ENCODE results near the gene LMF1. TPM values are rescaled to one million over a fixed set of nuclear protein-coding genes. Genes with fewer than 3 reads are reported as not detected.

LMF1 gene
- total and polyA plus RNA-seq, 8 donors: 7.6 to 121 (median 15.8) TPM

- no peak for DNase-seq
- TF ChIP-seq CTCF (IDR thresholded peaks at IDR 0.05): no peak
- TF ChIP-seq EP300 (IDR thresholded peaks at IDR 0.05): no peak
- TF ChIP-seq POLR2A (IDR thresholded peaks at IDR 0.05): no peak
- no peak for TF ChIP-seq POLR2AphosphoS5 (IDR thresholded peaks at IDR 0.05)
- no peaks in the 10 kb centered on the region for H3K27me3 ChIP-seq
- H3K27ac ChIP-seq: no peak overlapping the region
- H3K9me3 ChIP-seq: peaks cover 0 to 3% (median 1%) of the 10 kb centered on the region in 4 donors
- intact Hi-C loops (cut with DNase I; ENCODE audit: low total_unique reads): no loop called here
- H3K4me1 ChIP-seq: no peaks in the 10 kb centered on the region
- H3K4me3 ChIP-seq: no peak overlapping the region
- 80 to 93% (median 84%) methylated on average over 7 to 44 of the region's 44 CpGs for WGBS, 5 donors
- H3K36me3 ChIP-seq: peaks cover 0 to 78% (median 44%) of the 10 kb centered on the region in 4 donors
These were observed 92.6 kb downstream of the LMF1 start for GRCh38 chr16:878072-878784.

- TF ChIP-seq EP300 (IDR thresholded peaks at IDR 0.05) (no peak), CTCF (IDR thresholded peaks at IDR 0.05) (no peak), POLR2AphosphoS5 (IDR thresholded peaks at IDR 0.05) (no peak), POLR2A (IDR thresholded peaks at IDR 0.05) (no peak)
- 83 to 91% (median 88%) methylated on average over 31 of the region's 31 CpGs for WGBS, 5 donors
- no peak for DNase-seq
- Histone ChIP-seq H3K9me3 (no peaks in the 10 kb centered on the region), H3K4me3 (no peak overlapping the region), H3K4me1 (no peaks in the 10 kb centered on the region), H3K36me3 (peaks cover 0 to 78% (median 51%) of the 10 kb centered on the region in 4 donors), H3K27me3 (no peaks in the 10 kb centered on the region), H3K27ac (no peak overlapping the region)
- intact Hi-C loops (cut with DNase I; ENCODE audit: low total_unique reads): no loop called here
These were observed 93.3 kb downstream of the LMF1 start for GRCh38 chr16:877242-878071.

- intact Hi-C loops (cut with DNase I; ENCODE audit: low total_unique reads): no loop called here
- Histone ChIP-seq H3K27me3 (no peaks in the 10 kb centered on the region), H3K36me3 (peaks cover 0 to 82% (median 57%) of the 10 kb centered on the region in 4 donors), H3K9me3 (no peaks in the 10 kb centered on the region), H3K4me3 (no peak overlapping the region), H3K4me1 (no peaks in the 10 kb centered on the region), H3K27ac (no peak overlapping the region)
- TF ChIP-seq CTCF (IDR thresholded peaks at IDR 0.05) (no peak), POLR2AphosphoS5 (IDR thresholded peaks at IDR 0.05) (no peak), EP300 (IDR thresholded peaks at IDR 0.05) (no peak), POLR2A (IDR thresholded peaks at IDR 0.05) (no peak)
- WGBS, 5 donors: 87 to 92% (median 91%) methylated on average over 25 of the region's 25 CpGs
- DNase-seq: no peak
These were observed 94.1 kb downstream of the LMF1 start for GRCh38 chr16:876523-877241.

- no peak overlapping the region for H3K4me3 ChIP-seq
- H3K4me1 ChIP-seq: no peaks in the 10 kb centered on the region
- H3K36me3 ChIP-seq: peaks cover 0 to 82% (median 64%) of the 10 kb centered on the region in 4 donors
- no peaks in the 10 kb centered on the region for H3K9me3 ChIP-seq
- 88 to 97% (median 92%) methylated on average over 19 to 22 of the region's 22 CpGs for WGBS, 5 donors
- no peak overlapping the region for H3K27ac ChIP-seq
- no peak for DNase-seq
- intact Hi-C loops (cut with DNase I; ENCODE audit: low total_unique reads): no loop called here
- H3K27me3 ChIP-seq: no peaks in the 10 kb centered on the region
- TF ChIP-seq POLR2AphosphoS5 (IDR thresholded peaks at IDR 0.05): no peak
- TF ChIP-seq EP300 (IDR thresholded peaks at IDR 0.05): no peak
- no peak for TF ChIP-seq POLR2A (IDR thresholded peaks at IDR 0.05)
- no peak for TF ChIP-seq CTCF (IDR thresholded peaks at IDR 0.05)
These were observed 94.8 kb downstream of the LMF1 start for GRCh38 chr16:876041-876335.
